Hepatocyte (in vitro differentiated cells): Measurements from ENCODE around the gene ASB2.

Source experiments
- CTCF ChIP-seq: fragments of 200-600 bp; sonication (generic); IDR thresholded peaks from 2 replicates; pipeline ENCODE4 v1.5.1; 2016; ENCODE audit warnings: antibody characterized with exemption, mild to moderate bottlenecking; ENCODE audit not compliant: poor library complexity
- EZH2 ChIP-seq: fragments of 200-600 bp; sonication (generic); IDR thresholded peaks from 2 replicates; pipeline ENCODE4 v1.6.1; 2016; ENCODE audit warnings: antibody characterized with exemption, mild to moderate bottlenecking, borderline replicate concordance
- EZH2phosphoT487 ChIP-seq: fragments of 200-600 bp; sonication (generic); IDR thresholded peaks from one replicate; pipeline ENCODE4 v1.6.1; 2018; ENCODE audit warnings: antibody characterized with exemption, mild to moderate bottlenecking, low read depth, moderate library complexity; ENCODE audit not compliant: unreplicated experiment, severe bottlenecking

GRCh38 chr14:93987376-93987775, 11.0 kb upstream of the ASB2 start:
- TF ChIP-seq CTCF (no peak), EZH2 (no peak), EZH2phosphoT487 (no peak)
